Measurements from ENCODE around the gene CTU1. TPM values are rescaled to one million over a fixed set of nuclear protein-coding genes. Genes with fewer than 3 reads are reported as not detected.

CTU1 gene
- total and polyA plus RNA-seq, 2 of the 4 experiments (the other 2 are of a cell fraction), result 2.0 to 3.3 TPM

DNA sequence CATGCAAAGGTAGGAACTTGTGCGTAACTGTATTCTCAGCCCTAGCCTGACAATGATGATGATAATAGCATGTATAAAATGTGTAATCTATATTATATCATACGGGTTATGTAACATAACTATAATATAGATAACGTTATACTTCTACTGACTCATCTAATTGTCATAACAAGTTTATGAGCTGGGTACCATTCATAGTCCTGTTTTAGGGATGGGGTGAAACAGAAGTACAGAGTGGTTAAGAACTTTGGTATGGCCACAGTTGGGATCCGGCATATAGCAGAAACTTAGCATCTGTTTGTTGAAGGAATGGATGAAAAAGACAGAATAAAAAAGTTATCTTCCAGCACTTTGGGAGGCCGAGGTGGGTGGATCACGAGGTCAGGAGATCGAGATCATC is 5.2 kb downstream of the CTU1 start:
- TF ChIP-seq, protein P1, sequence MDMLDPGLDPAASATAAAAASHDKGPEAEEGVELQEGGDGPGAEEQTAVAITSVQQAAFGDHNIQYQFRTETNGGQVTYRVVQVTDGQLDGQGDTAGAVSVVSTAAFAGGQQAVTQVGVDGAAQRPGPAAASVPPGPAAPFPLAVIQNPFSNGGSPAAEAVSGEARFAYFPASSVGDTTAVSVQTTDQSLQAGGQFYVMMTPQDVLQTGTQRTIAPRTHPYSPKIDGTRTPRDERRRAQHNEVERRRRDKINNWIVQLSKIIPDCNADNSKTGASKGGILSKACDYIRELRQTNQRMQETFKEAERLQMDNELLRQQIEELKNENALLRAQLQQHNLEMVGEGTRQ (IDR thresholded peaks at IDR 0.05; ENCODE audit: low read depth, low read length), result no peak
- TF ChIP-seq POLR2A (IDR thresholded peaks at IDR 0.05; ENCODE audit: low read depth, low read length), result no peak
- no peak for TF ChIP-seq NFE2L2 (IDR thresholded peaks at IDR 0.05; ENCODE audit: low read depth, low read length)
- no peak for TF ChIP-seq RFX5 (IDR thresholded peaks at IDR 0.05; ENCODE audit: low read depth, low read length)
- TF ChIP-seq CEBPB (IDR thresholded peaks at IDR 0.05; ENCODE audit: low read depth, low read length), result no peak
- TF ChIP-seq CHD1 (IDR thresholded peaks at IDR 0.05; ENCODE audit: low read depth, low read length), result no peak
- TF ChIP-seq, protein P2, sequence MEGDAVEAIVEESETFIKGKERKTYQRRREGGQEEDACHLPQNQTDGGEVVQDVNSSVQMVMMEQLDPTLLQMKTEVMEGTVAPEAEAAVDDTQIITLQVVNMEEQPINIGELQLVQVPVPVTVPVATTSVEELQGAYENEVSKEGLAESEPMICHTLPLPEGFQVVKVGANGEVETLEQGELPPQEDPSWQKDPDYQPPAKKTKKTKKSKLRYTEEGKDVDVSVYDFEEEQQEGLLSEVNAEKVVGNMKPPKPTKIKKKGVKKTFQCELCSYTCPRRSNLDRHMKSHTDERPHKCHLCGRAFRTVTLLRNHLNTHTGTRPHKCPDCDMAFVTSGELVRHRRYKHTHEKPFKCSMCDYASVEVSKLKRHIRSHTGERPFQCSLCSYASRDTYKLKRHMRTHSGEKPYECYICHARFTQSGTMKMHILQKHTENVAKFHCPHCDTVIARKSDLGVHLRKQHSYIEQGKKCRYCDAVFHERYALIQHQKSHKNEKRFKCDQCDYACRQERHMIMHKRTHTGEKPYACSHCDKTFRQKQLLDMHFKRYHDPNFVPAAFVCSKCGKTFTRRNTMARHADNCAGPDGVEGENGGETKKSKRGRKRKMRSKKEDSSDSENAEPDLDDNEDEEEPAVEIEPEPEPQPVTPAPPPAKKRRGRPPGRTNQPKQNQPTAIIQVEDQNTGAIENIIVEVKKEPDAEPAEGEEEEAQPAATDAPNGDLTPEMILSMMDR (conservative IDR thresholded peaks at IDR 0.05; ENCODE audit: low read depth, low read length), result no peak
- TF ChIP-seq MAZ (IDR thresholded peaks at IDR 0.05; ENCODE audit: borderline replicate concordance, low read depth, low read length), result no peak
- no peak for TF ChIP-seq BHLHE40 (IDR thresholded peaks at IDR 0.05; ENCODE audit: low read depth, low read length)
- TF ChIP-seq, protein P3, sequence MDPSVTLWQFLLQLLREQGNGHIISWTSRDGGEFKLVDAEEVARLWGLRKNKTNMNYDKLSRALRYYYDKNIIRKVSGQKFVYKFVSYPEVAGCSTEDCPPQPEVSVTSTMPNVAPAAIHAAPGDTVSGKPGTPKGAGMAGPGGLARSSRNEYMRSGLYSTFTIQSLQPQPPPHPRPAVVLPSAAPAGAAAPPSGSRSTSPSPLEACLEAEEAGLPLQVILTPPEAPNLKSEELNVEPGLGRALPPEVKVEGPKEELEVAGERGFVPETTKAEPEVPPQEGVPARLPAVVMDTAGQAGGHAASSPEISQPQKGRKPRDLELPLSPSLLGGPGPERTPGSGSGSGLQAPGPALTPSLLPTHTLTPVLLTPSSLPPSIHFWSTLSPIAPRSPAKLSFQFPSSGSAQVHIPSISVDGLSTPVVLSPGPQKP (IDR thresholded peaks at IDR 0.05; ENCODE audit: borderline replicate concordance, low read depth, low read length), result no peak
- TF ChIP-seq SMC3 (IDR thresholded peaks at IDR 0.05; ENCODE audit: low read depth, low read length), result no peak
- no peak for TF ChIP-seq FOS (IDR thresholded peaks at IDR 0.05; ENCODE audit: low read depth, low read length)
- no peak for TF ChIP-seq RCOR1 (IDR thresholded peaks at IDR 0.05; ENCODE audit: insufficient replicate concordance, low read length)
- no peak overlapping the region for H3K9ac ChIP-seq (ENCODE audit: low read depth, low read length)
- no peak overlapping the region for H2BK20ac ChIP-seq (ENCODE audit: low read depth, low read length)
- H2BK120ac ChIP-seq (ENCODE audit: low read depth, low read length), result no peak overlapping the region
- peaks cover 27 to 57% of the 10 kb centered on the region in 2 experiments for H3K79me1 ChIP-seq (ENCODE audit: low read depth in 1 of 2, low read length in 2 of 2)
- ChIA-PET POLR2A (ENCODE audit: unreplicated experiment) (no interaction called here), CTCF (no interaction called here)
- H3K14ac ChIP-seq (replicated peaks; ENCODE audit: low read depth, low read length), result no peak overlapping the region
- ATAC-seq (ENCODE audit: low read depth) (no peak), DNase-seq (no peak)
- no peak overlapping the region for H2BK5ac ChIP-seq (ENCODE audit: low read depth, low read length, poor library complexity, severe bottlenecking)
- H4K20me1 ChIP-seq (ENCODE audit: insufficient read depth, low read length), result peaks cover 18% of the 10 kb centered on the region
- H2AK5ac ChIP-seq (ENCODE audit: low read depth, low read length), result no peak overlapping the region
- no peak overlapping the region for H2BK15ac ChIP-seq (ENCODE audit: low read depth, low read length)
- no peak overlapping the region for H3K27ac ChIP-seq (ENCODE audit: insufficient read depth, low read length)
- H3K4ac ChIP-seq (ENCODE audit: low read depth, low read length), result no peak overlapping the region
- peaks cover 23% of the 10 kb centered on the region for H3K36me3 ChIP-seq (ENCODE audit: control insufficient read depth, insufficient read depth, low read length)
- no peak overlapping the region for H3K18ac ChIP-seq (ENCODE audit: low read depth, low read length)
- no peaks in the 10 kb centered on the region for H3K9me3 ChIP-seq (ENCODE audit: control insufficient read depth, insufficient read depth, low read length)
- no peak overlapping the region for H4K5ac ChIP-seq (ENCODE audit: low read depth, low read length)
- in situ Hi-C loops (cut with MboI; ENCODE audit: low sequenced_read_pairs) (no loop called here), intact Hi-C loops (cut with micrococcal nuclease) (loop anchor here (10.0 kb wide), 2 partner anchors 298 to 378 kb away; partner anchors contain the start of gene CLEC11A), dilution Hi-C loops (cut with HindIII; ENCODE audit: low sequenced_read_pairs, unreplicated experiment) (no loop called here)
- no peak overlapping the region for H3K4me3 ChIP-seq (ENCODE audit: insufficient read depth, low read depth, low read length)
- WGBS, 2 experiments (ENCODE audit: extremely low coverage in 2 of 2, insufficient read length in 1 of 2), result no CpG with 5 or more reads among the region's 7 CpGs
- no peaks in the 10 kb centered on the region for H3K4me1 ChIP-seq (ENCODE audit: control insufficient read depth, insufficient read depth, low read length)
- no peak overlapping the region for H2AFZ ChIP-seq (replicated peaks; ENCODE audit: low read length, poor library complexity)
- H3K4me2 ChIP-seq (ENCODE audit: low read depth, low read length), result no peak overlapping the region
- BruUV-seq (replicated peaks), result no TSS peak
- no peak overlapping the region for H3K56ac ChIP-seq (ENCODE audit: extremely low read depth, insufficient read depth, low read length)
- no peaks in the 10 kb centered on the region for H3K27me3 ChIP-seq (ENCODE audit: control insufficient read depth, insufficient read depth, low read length)
- no peak overlapping the region for H4K8ac ChIP-seq (ENCODE audit: low read depth in 2 of 2, low read length in 2 of 2)
- no peak overlapping the region for H3K23ac ChIP-seq (ENCODE audit: low read depth, low read length)
- no peak overlapping the region for H2AK9ac ChIP-seq (replicated peaks; ENCODE audit: low read depth, low read length, poor library complexity)
- peaks cover 6% of the 10 kb centered on the region; the same call in 1 of the 2 replicates for H3K9me1 ChIP-seq (ENCODE audit: insufficient read depth, low read length)
- no peak overlapping the region for H4K91ac ChIP-seq (ENCODE audit: insufficient read depth, low read depth, low read length)

All from IMR-90 (cell line).